Peyer's patch (tissue), 4 donors: ENCODE results near the gene LIMS1. TPM values are rescaled to one million over a fixed set of nuclear protein-coding genes. Genes with fewer than 3 reads are reported as not detected.

ENCODE experiments used
- DNase-seq, 3 donors: peaks; one replicate each; pipeline ENCODE4 v3.0.0-alpha.2; 2017 to 2019
- H3K27ac ChIP-seq, 4 donors: fragments of 200-600 bp; sonication (generic); one replicate each; pipeline ENCODE4 v1.5.1; 2016 to 2019
- H3K27me3 ChIP-seq, 2 donors: fragments of 200-600 bp; sonication (generic); one replicate each; pipeline ENCODE4 v1.5.1; 2019
- H3K36me3 ChIP-seq, 3 donors: fragments of 200-600 bp; sonication (generic); one replicate each; pipeline ENCODE4 v1.5.1; 2016 to 2019
- H3K4me1 ChIP-seq, 4 donors: fragments of 200-600 bp; sonication (generic); one replicate each; pipeline ENCODE4 v1.5.1; 2016 to 2019
- H3K4me3 ChIP-seq, 4 donors: fragments of 200-600 bp; sonication (generic); 1 replicate in 3 of 4; 2 replicates in 1 of 4; pipeline ENCODE4 v1.5.1; 2016 to 2019; ENCODE audit warnings: mild to moderate bottlenecking in 1 of 4
- H3K9me3 ChIP-seq, 4 donors: fragments of 200-600 bp; sonication (generic); one replicate each; pipeline ENCODE4 v1.5.1; 2016 to 2019; ENCODE audit warnings: mild to moderate bottlenecking in 1 of 4
- POLR2A ChIP-seq, 2 donors: fragments of 450-650 bp; IDR thresholded peaks; one replicate each; pipeline ENCODE4 v1.5.1; 2017; ENCODE audit warnings: antibody characterized with exemption in 2 of 2, mild to moderate bottlenecking in 2 of 2, moderate library complexity in 2 of 2
- total RNA-seq, 4 donors: library from RNA; depleted of rRNA; stranded (reverse); fragments of >200 nt; gene quantifications; one replicate each; pipeline ENCODE4 v1.1.0, GENCODE V29; 2016
- TF ChIP-seq, protein P1 (sequence below), 6 experiments: fragments of 450-650 bp in 4 of 6; fragments of 200-600 bp in 2 of 6; sonication (generic) in 1 of 6; IDR thresholded peaks; one replicate each; pipeline ENCODE4 v1.5.1; 2017 to 2019; ENCODE audit warnings: antibody characterized with exemption in 6 of 6, mild to moderate bottlenecking in 3 of 6, moderate library complexity in 1 of 6

Gene LIMS1
- total RNA-seq, 4 donors from 2014 or later, result 24.2 to 78.4 (median 39.6) TPM

DNA sequence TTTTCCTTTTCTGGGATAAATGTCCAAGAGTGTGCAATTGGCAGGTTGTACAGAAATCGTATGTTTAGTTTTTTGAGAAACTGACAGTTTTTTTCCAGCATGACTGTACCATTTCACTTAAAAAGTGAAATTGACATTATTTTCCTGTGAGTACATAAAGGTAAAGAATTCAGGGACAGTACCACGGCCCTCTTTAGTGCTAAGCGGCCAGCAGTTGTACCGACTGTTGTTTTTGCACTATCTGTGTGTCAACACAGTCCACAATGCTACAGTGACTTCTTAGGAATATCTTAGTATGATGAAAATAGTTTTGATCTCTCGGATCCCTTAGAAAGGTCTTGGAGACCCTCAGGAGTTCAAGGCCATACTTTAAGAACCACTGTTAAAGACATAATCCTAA lies 2.6 kb downstream of the LIMS1 start:
- Histone ChIP-seq H3K27ac (no peak overlapping the region), H3K4me1 (peaks cover 0 to 50% (median 0%) of the 10 kb centered on the region in 4 donors)

DNA sequence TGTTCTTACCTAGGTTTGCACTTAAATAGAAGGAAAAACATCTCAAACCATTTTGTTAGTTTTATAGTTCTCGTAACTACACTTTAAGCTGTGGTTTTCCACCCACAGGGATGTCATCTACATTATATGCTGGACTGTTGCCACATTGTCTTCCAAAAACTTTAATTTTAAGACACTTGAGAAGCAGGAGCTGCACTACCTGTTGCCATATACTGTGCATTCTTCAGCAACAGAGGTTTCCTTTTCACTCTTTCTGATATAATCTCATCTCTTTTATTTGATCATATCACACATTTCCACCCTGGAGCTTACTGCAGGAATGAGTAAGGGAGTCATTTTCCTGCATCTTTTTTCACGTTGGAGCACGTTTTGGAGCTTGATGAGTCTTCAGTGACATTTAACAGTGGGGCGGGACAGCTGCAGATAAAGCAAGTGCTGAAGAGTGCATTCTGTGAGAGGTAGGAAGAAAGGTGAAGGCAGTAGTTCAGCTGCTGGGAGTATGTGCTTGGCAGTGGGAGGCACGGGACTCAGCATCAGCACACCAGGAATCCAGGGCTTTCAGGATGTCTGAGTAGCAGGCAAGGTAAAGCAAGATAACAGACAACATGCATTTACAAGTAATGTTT lies 3.8 kb downstream of the LIMS1 start:
- Histone ChIP-seq H3K36me3 (no peaks in the 10 kb centered on the region), H3K27ac (no peak overlapping the region), H3K9me3 (no peaks in the 10 kb centered on the region), H3K4me1 (peaks cover 0 to 47% (median 0%) of the 10 kb centered on the region in 4 donors), H3K4me3 (no peak overlapping the region), H3K27me3 (no peaks in the 10 kb centered on the region)
- TF ChIP-seq, protein P1, sequence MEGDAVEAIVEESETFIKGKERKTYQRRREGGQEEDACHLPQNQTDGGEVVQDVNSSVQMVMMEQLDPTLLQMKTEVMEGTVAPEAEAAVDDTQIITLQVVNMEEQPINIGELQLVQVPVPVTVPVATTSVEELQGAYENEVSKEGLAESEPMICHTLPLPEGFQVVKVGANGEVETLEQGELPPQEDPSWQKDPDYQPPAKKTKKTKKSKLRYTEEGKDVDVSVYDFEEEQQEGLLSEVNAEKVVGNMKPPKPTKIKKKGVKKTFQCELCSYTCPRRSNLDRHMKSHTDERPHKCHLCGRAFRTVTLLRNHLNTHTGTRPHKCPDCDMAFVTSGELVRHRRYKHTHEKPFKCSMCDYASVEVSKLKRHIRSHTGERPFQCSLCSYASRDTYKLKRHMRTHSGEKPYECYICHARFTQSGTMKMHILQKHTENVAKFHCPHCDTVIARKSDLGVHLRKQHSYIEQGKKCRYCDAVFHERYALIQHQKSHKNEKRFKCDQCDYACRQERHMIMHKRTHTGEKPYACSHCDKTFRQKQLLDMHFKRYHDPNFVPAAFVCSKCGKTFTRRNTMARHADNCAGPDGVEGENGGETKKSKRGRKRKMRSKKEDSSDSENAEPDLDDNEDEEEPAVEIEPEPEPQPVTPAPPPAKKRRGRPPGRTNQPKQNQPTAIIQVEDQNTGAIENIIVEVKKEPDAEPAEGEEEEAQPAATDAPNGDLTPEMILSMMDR (IDR thresholded peaks at IDR 0.05), result no peak
- no peak for TF ChIP-seq POLR2A (IDR thresholded peaks at IDR 0.05)
- no peak for DNase-seq

More for the DNA sequence above, 2.6 kb downstream of the LIMS1 start:
- TF ChIP-seq POLR2A (IDR thresholded peaks at IDR 0.05), result no peak
- TF ChIP-seq, protein P1 (IDR thresholded peaks at IDR 0.05), result no peak
- H3K27me3 ChIP-seq, result no peaks in the 10 kb centered on the region
- no peaks in the 10 kb centered on the region for H3K9me3 ChIP-seq
- H3K36me3 ChIP-seq, result no peaks in the 10 kb centered on the region
- DNase-seq, result no peak
- no peak overlapping the region for H3K4me3 ChIP-seq

DNA sequence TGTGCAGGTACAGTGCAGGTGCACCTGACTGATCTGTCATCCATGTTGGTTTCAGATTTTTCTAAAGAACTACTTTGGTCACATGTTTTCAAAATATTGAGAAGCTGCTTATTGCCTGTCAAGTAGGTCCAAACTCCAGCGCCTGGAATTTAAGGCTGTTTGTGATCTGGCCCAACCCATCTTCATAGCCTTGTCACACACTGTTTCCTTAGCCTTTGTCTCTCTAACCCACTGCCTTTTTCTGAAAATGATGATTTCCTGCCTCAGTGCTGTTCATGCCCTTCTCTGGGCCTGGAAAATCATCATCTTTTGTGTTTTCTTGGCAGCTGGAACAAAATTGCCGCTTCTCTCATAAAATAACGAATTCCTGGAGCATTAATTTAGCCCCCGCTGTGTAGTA lies 7.2 kb downstream of the LIMS1 start:
- Histone ChIP-seq H3K4me1 (peaks cover 0 to 31% (median 0%) of the 10 kb centered on the region in 4 donors), H3K27me3 (no peaks in the 10 kb centered on the region), H3K9me3 (no peaks in the 10 kb centered on the region), H3K36me3 (no peaks in the 10 kb centered on the region), H3K27ac (no peak overlapping the region), H3K4me3 (no peak overlapping the region)
- no peak for DNase-seq
- no peak for TF ChIP-seq POLR2A (IDR thresholded peaks at IDR 0.05)
- TF ChIP-seq, protein P1 (IDR thresholded peaks at IDR 0.05), result no peak

DNA sequence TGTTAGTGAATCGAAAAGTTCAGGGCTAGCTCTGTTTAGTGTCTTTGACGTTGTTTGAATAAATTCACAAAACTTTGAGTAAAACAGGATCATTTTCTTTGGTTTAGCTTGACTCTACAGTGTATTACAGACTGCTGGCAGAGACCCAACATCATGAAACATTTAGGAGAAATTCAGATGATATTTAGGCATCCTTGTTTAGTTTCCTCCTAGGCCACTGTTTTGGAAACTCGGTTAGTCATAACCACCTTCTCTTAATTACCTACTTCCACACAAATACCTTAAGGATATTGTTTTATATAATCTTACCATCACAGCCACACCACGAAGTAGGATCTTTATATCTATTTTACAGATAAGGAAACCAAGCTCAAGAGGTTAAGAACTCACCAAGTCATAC lies 7.8 kb downstream of the LIMS1 start:
- Histone ChIP-seq H3K27ac (no peak overlapping the region), H3K36me3 (no peaks in the 10 kb centered on the region), H3K9me3 (no peaks in the 10 kb centered on the region), H3K4me1 (peaks cover 0 to 27% (median 0%) of the 10 kb centered on the region in 4 donors), H3K4me3 (no peak overlapping the region), H3K27me3 (no peaks in the 10 kb centered on the region)
- TF ChIP-seq, protein P1 (IDR thresholded peaks at IDR 0.05), result no peak
- TF ChIP-seq POLR2A (IDR thresholded peaks at IDR 0.05), result no peak
- no peak for DNase-seq

DNA sequence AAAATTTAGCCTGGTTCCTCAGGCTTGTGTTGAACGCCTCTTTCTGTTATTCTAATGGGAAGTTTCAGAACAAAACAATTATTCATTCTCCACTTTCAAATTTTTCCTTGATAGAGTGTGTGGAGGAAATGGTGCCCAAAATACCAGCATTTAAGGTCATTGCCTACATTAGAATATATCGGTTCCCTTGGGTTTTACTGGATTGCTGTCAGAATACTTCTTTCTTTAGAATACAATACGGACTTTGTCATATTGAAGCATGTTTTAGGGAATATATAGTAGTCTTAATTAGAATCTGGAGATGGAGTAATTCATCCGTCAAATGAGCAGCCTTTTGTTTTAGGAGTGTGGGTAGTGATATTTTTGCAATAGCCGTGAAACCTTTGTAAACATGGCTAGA lies 13.3 kb downstream of the LIMS1 start:
- no peak overlapping the region for H3K4me3 ChIP-seq
- no peaks in the 10 kb centered on the region for H3K9me3 ChIP-seq
- no peaks in the 10 kb centered on the region for H3K4me1 ChIP-seq
- TF ChIP-seq, protein P1 (IDR thresholded peaks at IDR 0.05), result no peak
- no peak for TF ChIP-seq POLR2A (IDR thresholded peaks at IDR 0.05)
- no peaks in the 10 kb centered on the region for H3K27me3 ChIP-seq
- DNase-seq, result no peak
- H3K27ac ChIP-seq, result no peak overlapping the region
- no peaks in the 10 kb centered on the region for H3K36me3 ChIP-seq
